HG03342 (cell line): ENCODE measurements around the gene RBM20.
"Not testable (repeated sequence)": the region's sequence is repeated elsewhere in the genome, so short reads cannot be mapped to it uniquely, and the experiment has no call there.

ENCODE experiments used
- ATAC-seq: cut with Tn5 transposase; IDR thresholded peaks from one replicate; pipeline ENCODE4 v1.9.1; 2021; ENCODE audit warnings: mild to moderate bottlenecking, moderate library complexity; ENCODE audit not compliant: unreplicated experiment

Gene RBM20

DNA sequence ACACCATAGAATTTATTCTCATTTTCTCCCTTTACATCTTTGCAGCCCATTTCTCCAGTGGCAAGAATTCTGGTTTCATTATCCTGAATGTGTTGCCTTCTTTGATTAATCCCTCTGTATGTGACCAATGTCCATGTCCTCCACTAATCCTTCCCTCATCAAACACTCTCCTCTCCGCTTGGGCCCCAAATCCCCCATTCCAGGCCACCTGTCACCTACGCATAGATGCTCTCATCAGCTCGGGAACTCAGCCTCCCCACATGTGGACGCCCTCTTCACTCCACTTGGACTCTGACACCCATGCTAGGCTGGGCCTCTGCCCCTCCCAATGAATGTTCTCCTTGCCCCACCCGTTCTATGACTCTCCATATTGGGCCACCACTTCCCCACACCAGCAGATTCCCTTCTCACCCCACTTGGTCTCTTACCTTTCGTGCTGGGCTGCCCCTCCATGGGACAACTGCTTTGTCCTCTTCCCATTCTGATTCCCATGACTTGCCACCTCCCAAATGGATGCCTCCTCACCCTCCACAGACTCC is 18.7 kb upstream of the RBM20 start:
- no peak for ATAC-seq

DNA sequence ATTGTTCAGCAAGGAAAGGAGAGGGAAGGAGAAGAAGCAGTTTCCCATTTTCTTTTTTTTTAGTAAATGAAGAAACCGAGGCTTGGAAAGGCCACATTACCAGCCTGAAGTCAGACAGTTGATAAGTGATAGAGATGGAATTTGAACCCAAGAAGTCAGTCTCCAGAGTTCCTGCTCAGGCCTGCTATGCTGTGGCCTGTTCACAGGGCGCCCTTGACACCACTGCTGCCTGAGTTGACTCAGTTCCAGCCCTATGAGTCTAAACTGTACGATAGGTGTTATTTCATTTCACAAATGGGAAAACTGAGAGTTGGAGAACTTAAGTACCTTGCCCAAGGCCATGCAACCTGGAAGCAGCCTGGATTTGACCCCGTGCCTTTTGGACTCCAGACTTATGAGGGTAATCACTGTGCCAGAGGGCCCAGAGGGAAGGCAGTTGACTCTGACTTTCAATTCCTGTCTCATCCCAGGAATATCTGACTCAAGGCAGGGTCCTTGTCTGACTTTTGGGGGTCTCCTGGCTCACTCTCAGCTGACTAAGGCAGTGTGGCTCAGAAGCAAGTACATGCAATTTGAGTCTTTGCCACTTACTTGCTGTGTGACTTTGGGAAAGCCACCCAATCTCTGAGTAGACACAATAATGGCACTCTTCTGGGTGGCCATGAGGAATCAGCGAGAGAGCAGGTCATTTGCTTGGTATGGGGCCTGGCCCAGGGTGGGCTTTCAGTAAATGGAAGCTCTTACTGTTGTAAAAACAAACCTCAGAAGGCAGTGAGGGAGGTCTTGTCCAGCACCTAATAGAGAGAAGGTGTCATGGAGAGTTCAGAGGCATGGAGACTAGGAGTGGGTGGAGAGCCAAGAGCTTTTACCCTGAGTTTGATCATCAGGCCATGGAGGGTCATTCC is 17.9 kb upstream of the RBM20 start:
- no peak for ATAC-seq

DNA sequence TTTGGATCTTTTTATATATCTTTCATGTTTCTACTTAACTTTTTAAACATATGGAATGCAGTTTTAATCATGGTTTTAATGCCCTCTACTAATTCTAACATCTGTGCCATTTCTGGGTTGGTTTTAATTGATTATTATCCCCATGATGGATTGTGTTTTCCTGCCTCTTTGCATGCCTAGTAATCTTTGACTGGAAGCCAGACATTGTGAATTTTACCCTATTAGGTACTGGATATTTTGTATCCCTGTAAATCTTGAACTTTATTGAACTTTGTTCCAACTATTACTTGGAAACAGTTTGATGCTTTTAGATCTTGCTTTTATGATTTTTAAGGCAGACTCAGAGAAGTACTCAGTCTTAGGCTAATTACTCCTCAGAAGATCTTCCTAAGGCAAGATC is 16.0 kb upstream of the RBM20 start:
- ATAC-seq, result no peak

DNA sequence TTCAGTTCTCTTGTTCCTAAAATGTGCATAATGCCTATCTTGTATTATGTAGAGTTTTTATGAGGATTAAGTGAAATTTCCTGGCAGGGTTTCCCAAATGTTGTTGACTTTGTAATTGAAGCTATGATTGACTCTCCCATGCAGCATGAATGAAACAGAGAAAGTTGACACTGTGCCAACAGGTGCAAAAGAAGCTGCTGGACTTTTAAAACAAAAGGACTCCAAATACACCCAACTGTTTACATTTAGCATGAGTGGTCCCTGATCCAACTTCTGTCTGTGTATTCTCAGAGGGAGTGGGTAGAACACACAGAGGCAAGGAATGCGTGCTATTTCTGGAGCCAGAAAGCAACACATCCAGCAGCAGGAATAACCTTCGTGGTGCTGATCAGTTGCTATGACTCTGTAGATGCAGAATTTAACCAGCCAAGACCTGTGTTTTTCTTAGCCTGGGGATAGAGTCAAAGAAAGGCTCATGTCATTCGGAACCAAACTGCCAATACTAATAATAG is 14.4 kb upstream of the RBM20 start:
- no peak for ATAC-seq

DNA sequence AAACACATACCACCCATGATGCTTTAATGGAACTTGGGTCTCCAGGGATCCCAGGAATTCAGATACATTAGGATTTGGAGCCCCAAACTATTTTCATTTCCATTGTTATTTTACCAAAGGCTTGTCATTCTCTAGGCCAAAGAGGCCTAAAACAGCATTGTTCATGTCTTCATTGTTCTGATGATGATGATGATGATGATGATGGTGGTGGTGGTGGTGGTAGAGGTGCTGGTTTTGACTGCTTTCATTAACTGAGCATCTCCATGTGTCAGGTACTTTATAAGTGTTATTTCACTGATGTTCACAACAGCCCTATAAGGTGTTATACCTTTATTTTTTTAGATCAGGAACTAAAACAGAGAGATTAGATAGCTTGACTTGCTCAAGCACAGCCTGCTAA is 12.2 kb upstream of the RBM20 start:
- no peak for ATAC-seq

DNA sequence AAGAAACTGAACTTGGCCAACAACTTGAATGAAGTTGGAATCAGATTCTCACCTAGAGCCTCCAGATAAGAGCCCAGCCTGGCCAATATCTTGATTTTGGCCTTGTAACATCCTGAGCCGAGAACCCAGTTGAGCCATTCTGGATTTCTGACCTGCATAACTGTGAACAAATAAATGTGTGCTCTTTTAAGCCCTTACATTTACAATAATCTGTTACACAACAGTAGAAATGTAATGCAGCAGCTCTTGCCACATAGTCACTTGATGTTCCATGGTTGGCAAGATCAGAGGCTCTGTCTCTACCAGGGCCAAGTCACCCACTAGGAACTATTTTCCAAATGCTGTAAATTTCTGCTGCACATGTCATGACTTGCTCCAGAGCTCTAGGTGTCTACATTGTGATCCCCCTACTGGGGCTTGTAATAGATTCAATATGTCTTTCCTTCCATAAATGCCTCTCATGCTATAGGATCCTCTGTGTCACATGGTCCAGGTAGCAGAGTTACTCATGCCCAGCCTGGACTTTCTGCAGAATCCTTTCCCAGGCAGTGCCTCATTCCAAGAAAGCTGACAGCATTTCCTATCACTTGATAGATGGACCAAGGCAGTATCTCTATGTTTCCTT is 11.4 kb upstream of the RBM20 start:
- ATAC-seq, result no peak

DNA sequence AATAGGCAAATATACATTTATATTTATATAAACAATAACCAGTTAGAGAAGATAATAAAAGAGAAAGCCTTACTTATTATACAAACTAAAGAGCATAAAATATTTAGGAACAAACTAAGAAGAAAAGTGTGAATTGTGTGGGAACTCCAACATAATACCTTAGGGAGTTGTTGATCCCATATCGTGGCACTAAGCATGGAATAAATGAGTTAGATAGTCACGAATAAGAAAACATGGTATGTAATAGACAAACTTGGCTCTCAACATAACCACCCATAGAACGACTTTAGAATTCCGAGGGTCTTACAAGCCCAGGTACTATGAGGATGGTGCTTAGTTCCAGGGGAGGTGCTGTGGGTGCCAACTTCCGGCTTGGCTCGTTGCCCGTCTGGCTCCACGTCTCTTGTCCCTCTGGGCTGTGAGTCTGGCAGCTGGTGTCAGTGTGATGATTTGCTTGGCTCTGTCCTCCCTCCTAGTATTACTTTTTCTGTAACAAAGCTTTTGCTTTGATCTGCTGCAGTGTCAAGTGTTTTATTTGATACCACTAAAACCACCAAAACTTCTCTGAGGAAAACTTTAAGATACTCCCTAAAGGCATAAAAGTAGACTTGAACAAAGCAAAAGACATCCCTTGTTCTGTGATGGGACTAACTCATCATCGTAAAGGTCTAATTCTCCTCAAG is 9.5 kb upstream of the RBM20 start:
- ATAC-seq, result no peak

DNA sequence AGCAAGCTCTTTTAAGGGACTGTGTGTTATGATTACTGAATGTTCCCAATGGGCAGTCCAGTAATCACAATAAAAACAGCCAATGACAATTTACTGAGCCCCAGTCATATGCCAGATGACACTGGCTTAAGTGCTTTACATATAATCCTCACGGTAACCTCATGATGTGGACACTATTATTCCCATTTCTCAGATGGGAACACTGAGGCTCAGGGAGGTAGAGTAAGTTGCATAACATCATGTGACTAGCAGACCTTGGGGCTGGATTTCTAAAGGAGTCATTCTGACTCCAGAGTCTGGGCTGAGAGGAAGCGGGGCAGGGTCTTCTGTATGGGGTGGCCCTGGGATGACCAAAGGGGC is 7.6 kb upstream of the RBM20 start:
- no peak for ATAC-seq

DNA sequence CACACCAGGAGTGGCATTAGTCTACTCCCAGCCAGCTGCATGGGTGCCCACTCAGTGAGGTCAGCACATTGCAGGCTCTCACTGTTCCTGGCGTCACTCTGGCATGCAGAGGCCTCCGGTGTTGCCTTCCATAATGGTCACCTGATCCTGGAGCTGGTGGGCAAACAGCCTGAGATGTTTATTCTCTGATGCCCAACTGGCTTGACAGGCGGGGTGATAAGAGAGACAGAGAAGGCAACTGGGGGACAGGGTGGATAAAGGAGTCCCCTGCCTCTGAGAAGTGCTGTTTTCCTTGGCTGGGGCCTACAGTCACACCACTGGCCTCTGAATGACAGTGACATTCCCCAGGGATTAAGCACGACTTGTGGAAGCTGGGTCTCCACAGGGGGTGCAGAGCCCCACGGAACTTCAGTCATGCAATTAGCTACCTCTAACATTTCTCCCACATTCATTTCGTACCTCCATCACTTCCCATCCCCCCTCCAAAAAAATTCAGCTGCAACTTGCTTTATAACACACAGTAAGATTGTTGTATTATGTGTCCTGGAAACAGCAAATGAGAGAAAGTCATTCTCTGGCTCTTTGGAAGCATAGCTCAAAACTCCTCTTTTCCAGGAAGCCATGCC is 7.1 kb upstream of the RBM20 start:
- no peak for ATAC-seq

DNA sequence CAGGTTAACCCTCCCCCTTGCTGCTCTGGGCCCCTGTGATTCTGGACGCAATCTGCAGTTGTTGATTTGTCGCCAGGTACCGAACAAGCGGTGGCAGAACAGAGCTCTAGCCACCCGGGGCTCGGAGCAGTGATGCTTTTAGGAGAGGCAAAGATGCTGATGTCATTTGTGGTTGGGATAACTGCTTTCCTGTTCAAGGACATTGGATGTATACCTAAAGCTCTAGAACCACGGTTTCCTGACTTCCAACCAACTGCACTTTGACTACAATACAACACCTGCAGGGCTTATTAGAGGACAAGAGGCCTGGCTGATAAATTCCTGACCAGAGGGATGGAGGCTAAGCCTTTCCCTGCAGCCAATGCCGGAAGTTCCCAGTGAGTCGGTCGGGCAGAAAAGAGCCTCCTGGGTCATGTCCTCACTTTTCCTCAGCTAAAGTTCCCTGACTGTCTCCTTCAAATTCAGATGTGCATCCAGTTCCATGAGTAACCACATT is 6.5 kb upstream of the RBM20 start:
- ATAC-seq, result no peak

DNA sequence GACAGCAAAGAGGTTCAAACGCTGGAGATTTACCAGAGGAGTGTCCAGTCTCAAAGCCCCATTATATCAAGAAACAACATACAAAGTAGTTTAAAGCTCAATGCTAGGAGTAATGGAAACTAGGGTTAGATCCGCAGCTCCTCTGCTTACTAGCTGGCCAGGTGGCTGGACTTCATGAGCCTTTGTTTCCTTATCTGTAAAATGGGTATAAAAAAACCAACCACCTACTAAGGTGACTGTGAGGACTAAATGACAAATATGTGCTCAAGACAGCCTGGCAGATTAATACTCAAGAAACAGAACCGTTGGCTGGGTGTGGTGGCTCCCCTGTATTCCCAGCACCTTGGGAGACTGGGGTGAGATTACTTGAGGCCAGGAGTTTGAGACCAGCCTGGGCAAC is 5.8 kb upstream of the RBM20 start:
- ATAC-seq, result no peak

DNA sequence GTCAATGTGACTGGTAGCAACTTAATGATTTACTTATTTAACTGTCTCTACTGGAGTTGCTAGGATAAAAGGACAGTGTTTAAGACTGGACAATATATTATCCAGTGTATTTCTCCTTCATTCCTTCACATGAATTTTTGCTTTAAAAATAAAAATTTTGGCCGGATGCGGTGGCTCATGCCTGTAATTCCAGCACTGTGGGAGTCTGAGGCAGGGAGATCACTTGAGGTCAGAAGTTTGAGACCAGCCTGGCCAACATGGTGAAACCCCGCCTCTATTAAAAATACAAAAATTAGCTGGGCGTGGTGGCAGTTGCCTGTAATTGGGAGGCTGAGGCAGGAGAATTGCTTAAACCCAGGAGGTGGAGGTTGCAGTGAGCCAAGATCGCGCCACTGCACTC is 5.1 kb upstream of the RBM20 start:
- not testable (repeated sequence) for ATAC-seq

DNA sequence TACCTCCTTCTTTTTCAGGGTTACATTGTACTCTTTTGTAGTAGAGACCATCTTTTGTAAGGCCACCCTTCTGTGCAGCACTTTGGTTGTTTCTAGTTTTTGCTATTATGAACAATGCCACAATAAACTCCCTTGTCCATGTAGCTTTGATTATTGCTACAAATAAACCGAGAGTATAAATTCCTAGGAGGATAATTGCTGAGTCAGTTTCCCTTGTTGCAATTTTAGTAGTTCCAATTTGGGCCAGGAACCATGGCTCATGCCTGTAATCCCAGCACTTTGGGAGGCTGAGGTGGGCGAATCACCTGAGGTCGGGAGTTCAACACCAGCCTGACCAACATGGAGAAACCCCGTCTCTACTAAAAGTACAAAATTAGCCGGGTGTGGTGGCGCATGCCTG is 4.3 kb upstream of the RBM20 start:
- ATAC-seq, result not testable (repeated sequence)

DNA sequence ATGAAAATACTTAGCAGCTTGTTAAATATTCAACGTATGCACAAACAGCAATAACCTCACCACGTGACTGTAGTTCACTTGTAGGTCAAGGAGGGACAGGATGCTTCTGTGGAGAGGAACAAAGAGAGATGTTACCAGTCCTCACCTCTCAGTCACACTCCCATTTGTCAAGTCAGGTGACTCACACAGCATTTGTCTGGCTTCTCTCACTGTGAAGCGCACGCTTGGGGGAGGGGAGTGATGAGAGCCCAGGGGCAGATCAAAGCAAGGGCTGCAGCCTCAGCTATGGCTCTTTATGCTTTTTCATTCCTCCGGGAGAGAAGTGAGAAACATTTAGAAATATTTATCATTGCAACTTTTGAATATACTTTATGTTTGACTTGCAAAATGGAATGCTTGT is 2.9 kb upstream of the RBM20 start:
- ATAC-seq, result no peak

DNA sequence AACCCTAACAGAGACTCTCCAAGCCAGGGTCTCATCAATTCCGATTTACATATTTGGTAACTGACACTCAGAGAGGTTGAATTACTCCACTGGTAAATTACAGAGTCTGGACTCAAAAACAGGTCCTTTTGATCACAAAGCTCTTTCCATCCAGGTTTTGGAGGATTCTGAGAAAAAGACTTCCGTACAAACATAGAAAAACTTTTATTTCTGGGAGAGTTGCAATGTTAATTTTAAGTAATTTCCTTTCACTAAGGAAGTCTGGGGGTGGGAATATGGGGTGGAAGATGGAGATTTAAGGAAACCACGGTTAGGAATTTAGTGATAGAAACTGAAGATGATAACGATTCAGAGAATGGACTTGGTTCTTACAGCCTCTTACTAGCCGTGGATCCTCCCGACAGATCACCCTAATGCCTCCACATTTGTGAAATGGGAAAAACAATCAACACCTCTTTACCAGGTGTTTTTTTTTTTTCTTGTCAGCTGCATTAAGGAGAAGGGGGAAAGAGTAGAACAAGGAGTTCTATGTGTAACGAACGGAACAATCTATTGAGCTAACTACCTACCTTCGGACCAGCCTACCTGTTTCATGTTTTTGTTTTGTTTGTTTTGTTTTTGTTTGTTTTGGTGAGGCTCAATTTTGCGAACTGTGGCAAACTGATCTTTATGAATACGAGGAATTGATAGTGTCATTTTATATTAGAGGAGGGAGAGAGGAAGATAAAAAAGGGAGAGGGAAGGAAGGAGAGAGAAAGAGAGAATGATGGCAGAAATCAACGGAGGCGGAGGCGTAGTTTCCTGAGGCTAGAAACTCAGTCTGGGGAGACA is 1.7 kb upstream of the RBM20 start:
- ATAC-seq, result no peak

DNA sequence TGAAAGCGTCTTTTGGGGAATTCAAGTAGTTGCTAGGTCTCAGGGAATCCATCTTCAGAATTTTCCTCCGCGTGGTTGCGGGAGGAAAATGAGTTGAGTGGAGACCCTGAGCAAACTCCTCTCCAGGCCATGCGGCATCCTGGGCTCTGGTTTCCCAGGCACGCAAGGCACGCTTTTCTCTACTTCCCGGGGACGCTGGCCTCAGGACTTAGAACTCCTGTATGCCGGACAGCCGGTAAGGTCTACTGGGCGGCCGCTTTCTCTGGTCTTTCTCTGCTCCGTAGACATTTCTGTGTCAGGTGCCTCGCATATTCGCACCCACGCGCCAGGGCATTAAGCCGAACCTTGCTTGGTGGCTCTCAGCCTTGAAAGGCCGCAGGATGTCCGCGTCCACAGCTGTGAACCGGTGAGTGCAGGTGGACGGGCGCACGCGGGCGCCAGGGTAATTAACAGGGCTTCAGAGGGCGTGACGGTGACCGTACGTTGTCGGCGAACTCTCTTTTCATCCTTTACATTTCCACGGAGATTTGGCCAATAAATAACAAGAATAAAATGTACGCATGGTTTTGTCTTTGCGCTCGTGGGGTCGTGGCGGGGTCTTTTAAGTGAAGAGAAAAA is 992 bp upstream of the RBM20 start:
- no peak for ATAC-seq

DNA sequence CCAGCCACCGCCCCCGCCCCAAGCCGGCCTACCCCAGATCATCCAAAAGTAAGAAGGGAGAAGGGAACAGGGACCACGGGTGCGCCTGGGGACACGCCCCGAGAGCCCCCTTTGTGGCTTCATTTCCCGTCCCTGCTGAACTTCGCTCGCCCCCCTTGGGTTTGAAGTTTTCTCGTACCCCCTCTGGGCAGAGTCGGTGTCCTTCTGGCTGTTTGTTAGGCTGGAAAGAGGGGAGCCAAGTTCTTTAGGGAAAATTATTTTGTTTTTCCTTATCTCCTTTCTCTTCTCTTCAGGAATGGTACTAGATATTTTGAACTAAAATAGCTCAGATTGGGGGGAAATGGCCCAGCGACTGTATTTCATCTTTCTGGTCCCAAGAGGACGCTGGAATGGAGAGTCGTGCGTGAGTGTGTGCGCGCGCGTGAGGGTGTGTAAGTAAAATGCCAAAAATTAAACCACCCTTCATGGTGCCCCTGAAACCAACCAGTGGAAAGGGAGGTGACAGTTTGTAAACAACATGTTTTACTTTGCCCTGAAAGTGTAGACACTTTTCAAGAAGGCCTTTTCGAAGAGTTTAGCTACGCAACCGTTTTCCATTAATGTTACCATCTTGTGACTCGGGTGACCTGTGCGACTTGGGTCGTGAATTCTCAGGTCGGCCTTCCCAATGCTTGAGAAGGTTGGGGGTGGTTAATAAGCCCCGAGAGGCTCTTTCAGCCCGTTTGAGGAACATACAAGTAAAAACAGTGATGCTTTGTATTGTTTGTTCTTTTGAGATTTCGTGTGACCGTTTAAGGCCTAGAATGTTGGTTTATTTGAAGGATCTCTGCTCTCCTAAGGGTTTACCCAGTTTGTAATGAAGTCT is 694 bp downstream of the RBM20 start:
- no peak for ATAC-seq

DNA sequence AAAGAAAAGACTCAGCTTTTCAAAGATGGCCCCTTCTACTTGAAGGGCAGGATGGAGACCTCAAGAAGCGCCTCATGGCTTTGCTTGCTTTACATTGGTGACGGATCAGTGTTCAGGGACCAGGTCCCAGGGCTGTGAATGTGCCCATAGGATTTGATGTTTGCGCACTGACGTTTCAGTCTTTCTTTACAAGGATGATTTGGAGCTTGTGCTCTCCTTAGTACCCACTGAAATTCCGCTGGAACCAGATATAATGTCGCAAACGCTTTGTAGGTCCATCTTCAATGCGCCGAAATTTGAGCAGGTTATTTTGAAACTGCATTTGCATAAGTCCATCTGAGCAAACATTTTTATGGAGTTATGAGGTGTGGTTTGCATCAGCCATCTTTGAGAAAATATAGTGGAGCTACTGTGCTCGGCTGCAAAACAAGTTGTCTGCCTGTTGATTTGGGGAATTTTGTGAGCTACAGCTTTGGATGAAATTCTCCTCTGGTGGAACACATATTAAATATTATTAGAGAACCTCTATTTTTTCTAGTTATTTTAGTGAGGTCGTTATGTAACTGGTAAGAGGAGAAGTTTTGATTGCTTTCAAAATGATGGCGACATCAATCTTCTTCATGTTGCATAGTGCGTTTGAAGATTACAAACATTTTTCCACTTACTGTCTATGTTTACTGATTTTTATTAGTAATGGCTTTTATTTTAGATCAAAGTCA is 2.4 kb downstream of the RBM20 start:
- no peak for ATAC-seq
